IPS DF 4.7 (cell line): ENCODE results near the gene KISS1R.

Source experiments
- DNase-seq: peaks from one replicate; pipeline ENCODE4 v3.0.0-alpha.2; 2013; ENCODE audit warnings: low spot score; ENCODE audit errors: extremely low read depth

The KISS1R gene

GRCh38 chr19:899336-900042 is 17.6 kb upstream of the KISS1R start:
- DNase-seq, result no peak

DNA sequence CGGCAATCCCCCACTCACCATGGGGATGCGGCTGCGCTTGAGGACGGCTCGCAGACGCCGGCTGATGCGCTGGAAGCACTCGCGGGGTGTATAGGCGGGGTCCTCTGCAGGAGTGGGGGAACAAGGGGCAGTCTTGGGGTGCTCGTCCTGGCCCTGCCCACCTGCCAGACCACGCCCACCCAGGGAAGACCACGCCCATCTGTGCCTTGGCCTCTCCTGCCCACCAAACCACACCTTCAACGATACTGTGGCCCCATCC is 17.2 kb upstream of the KISS1R start:
- no peak for DNase-seq

- DNase-seq, result no peak
Measured at GRCh38 chr19:900302-901111, 16.6 kb upstream of the KISS1R start.

DNA sequence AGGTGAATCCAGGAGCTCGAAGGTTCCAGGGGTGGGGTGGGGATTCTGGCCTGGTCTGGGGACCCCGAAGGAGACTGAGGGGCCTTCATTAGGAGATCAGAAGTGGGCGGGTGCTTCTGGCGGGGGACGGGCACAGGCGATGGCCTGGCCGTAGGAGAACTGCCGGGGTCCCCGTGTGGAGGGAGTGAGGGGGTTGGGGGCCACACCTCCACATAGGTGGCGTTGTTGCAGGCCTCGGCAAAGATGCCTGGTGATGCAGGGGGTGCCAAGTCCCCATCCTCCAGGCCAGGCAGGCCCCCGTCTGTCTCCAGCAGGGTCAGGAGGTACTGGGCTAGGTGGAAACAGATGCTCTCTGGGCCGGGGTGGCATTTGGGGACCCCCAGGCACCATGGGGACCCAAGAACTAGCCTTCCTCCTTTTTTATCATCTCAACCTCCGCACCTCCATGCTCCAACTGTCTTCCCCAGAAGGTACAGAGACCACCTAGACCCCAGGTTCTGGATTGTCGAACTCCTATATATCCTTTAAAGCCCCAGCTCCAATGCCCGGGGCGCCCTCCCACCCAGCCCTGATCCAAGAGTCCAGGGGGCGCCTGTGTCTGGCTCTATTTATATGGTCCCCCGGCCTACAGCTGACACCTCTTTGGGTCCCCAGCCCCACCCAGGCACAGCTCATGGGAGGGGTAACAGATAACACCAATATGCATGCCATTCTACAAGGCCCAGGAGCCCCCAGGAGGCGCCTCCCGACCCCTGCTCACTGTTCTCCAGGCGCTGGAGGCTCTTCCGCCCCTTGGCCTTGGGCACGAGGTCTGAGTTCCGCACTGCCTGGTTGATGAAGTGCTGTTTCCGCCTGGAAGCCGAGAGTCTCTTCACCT is 15.7 kb upstream of the KISS1R start:
- DNase-seq, result no peak

GRCh38 chr19:902093-902370 is 15.1 kb upstream of the KISS1R start:
- no peak for DNase-seq

DNA sequence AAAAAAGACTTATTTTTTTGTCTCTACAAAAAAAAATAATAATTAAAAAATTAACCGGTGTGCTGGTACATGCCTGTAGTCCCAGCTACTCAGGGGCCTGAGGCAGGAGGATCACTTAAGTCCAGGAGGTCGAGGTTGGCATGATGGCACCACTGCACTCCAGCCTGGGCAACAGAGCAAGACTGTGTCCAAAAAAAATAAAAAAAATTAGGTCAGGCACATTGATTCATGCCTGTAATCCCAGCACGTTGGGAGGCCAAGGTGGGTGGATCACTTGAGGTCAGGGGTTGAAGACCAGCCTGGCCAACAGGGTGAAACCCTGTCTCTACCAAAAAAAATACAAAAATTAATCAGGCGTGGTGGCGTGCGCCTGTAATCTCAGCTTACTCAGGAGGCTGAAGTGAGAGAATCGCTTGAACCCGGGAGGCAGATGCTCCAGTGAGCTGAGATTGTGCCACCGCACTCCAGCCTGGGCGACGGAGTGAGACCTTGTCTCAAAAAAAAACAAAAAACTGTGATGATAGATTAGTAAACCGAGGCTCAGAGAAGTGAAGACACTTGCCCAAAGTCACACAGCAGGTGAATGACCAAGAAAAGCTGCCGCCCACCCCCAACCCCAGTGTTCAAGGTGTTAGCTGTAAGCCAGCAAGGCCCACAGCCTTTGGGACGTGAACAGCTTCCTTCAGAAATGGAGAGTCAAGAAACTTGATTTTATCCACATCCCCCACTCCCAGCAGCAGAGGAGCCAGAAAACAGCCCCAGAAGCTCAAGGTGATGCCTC is 14.5 kb upstream of the KISS1R start:
- no peak for DNase-seq

GRCh38 chr19:903266-903797 is 13.8 kb upstream of the KISS1R start:
- no peak for DNase-seq

- no peak for DNase-seq
Measured at GRCh38 chr19:904545-904944, 12.6 kb upstream of the KISS1R start.

DNA sequence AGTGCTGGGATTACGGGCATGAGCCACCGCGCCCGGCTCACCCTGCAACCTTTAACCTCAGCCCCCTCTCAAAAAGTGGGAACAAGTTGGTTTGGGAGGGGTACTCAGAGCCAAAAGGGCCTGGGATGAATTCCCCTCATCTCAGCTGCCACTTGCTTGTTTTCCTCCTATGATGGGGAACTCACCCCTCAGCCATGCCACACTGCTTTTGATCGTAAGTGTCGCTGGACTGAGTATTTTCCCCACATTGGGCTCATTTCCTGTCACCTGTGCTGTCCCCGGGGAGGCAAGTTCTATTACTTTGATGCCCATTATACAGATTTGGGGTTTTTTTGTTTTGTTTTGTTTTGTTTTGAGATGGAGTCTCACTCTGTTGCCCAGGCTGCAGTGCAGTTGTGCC is 10.7 kb upstream of the KISS1R start:
- no peak for DNase-seq

DNA sequence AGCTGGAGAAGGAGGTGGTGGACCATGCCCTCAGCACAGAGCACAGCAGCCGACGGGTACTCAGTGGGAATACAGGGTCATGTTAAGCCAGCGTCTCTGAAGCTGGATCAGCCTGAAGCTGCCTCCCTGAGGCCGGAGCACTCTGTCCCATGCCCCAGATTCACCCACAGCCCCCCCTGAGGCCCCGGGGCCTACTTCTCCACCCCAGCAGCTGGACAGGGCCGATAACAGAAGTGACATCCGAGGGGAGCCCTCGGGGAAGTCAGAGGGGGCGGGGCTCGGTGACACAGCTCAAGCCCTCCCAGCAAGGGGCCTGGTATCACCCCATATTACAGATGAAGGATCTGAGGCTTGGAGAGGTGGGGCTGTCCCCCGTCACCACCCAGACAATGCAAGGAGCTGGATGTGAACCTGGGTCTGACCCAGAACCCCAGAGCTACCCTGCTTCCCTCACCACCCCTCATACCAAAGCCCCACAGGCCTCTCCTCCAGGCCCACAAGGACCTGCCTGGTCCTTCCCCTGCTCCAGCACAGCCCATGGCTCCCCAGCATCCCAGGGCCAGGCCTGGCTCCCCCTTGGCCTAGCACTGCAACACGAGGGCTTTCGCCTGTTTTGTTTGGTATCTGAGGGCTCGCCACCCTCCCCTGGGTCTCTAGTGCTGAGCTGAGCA is 9.8 kb upstream of the KISS1R start:
- no peak for DNase-seq

DNA sequence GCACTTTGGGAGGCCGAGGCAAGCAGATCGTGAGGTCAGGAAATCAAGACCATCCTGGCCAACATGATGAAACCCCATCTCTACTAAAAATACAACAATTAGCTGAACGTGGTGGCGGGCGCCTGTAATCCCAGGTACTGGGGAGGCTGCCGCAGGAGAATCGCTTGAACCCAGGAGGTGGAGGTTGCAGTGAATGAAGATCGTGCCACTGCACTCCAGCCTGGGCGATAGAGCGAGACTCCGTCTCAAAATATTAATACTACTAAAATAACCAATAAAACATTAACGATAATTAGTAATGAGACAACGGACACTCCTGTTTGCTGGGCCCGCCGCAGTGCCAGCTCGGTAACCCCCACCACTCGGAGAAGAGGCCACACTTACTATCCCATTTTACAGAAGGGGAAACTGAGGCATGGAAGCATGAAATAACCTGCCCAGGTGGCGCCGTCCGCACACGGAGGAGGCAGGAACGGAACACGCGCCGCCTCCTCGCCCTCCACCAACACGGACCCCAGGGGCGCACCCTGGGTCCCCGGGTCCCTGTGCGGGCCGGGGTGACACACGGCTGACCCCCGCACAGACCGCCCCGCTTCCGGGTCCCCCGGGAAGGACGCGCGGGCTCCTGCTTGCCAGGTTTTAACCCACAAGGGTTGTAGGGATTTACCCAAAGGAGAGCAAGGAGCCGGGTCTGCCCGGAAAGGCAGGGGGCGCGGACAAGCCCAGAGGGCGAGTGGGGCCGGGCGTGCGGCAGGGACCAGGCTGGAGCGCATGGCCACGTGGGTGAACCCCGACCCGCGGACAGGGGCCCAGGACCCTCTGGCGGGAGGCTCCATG is 5.7 kb upstream of the KISS1R start:
- no peak for DNase-seq

- DNase-seq, result no peak
Measured at GRCh38 chr19:912181-913079, 4.7 kb upstream of the KISS1R start.

DNA sequence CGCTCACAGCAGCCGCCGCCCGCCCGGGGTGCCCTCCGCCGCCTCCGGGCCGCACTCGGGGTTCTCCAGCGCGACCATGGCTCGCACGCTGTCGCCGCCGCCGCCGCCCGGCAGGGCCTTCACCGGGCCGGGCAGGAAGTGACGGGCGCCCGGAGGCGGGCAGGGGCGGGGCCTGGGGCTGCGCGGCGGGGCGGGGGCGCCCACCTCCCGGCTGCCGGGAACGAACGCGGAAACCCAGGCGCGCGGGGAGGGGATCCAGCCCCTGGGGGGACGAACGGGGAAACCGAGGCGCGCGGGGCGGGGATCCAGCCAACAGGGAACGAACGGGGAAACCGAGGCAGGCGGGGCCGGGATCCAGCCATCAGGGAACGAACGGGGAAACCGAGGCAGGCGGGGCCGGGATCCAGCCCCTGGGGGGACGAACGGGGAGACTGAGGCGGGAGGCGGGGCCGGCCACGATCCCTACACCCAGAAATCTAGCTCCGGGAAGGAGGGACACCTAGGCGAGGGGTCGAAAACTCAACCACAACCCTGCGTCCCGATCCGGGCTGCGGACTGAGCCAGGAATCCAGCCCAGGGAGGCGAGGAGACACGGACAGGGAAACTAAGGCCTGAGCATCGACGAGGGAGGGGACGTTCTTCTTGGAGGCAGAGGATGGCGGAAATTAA is 3.9 kb upstream of the KISS1R start, which contains the start of gene R3HDM4:
TSS of gene R3HDM4 (minus strand) at position 140 of the 669 bp plus-strand sequence. CDS start at position 78, 62 bp downstream.
- DNase-seq, result no peak

DNA sequence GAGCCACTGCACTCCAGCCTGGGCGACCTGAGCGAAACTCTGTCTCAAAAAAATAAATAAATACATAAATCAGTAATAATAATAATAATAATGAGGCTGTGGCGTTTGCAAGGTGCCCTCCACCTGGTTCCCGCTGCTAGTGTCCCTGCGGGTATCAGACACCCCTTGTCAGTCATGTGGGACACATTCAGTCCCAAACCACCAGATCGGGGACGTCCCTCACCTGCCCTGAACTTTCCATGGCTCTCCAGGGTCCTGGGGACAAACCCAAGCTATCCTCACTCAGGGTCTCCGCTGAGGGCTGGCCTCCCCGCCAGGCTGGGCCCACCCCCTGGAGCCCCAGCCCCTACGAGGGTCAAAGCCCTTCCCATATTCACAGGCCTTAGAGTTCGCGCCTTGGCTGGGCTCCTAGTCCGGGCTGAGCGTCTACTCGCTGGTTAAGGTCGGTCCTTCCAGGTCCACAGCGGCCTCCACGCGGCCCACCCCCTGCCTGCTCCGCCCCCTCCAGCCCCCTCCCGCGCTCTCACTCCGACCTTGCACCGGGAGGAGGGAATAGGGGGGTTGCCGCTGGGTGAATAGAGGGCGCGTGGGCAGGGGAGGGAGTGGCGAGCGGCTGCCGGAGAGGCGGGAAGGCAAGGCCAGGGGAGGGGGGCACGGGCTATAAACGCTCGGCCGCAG is 349 bp upstream of the KISS1R start:
- DNase-seq, result no peak

DNA sequence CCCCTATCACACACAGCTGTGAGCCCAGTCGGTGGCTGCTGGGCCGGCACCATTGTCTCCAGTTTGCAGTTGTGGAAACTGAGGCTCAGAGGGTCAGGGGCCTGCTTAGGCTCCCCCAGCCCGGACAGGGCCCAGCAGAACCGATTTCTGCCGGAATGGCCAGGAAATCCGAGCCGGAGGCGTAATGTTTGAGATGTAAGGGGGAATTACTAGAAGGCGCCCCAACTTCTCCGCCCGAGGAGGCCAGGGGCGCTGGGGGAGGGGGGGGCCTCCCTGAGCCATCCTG is 962 bp downstream of the KISS1R start:
- DNase-seq, result no peak

GRCh38 chr19:918481-919198 is 1.5 kb downstream of the KISS1R start:
- DNase-seq, result no peak
